GM21360 (cell line): ENCODE results near the gene IGLON5.

Source experiments
- ATAC-seq: cut with Tn5 transposase; IDR thresholded peaks from one replicate; pipeline ENCODE4 v1.9.1; 2021; ENCODE audit warnings: mild to moderate bottlenecking, moderate library complexity; ENCODE audit not compliant: unreplicated experiment

The IGLON5 gene

DNA sequence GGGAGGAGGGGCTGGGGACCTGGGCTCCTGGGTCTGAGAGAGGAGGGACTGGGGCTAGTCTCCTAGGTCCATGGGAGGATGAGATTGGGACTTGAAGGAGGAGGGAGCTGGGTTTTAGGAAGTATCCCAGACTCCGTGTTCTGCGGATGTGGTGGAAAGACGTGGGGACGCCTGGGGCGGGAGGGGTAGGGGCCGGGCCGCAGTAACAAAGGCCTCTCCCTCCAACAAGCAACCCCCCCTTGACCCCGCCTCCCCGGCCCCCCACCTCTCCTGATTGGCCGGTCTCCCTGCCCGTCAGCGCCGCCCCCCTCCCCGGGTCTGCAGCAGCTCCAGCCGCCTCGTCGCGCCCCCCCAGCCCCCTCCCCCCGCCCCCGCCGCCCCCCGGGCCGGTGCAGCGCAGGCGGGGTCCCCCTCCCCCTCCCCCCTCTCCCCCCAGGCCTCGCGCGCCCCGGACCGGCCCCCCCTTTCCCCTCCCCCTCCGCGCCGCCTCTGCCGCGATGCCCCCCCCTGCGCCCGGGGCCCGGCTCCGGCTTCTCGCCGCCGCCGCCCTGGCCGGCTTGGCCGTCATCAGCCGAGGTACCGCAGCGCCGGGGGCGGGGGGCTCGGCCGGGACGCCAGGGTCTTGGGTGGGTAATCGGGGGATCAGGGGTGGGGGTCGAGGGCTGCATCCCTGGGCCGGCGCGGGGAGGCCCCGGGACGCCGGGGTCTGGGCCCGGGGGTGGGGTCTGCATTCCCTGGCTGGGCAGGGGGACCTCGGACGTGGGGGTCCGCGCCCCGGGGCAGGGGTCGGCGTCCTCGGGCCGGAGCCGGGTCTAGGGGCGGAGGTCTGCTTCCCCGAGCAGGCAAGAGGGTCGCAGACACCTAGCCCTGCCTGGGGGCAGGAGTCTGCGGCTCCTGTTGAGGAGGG, at the start of gene IGLON5:
IGLON5 (plus strand) TSS at position 294 of the 907 bp plus-strand sequence; CDS start at position 498, 204 bp downstream.
- no peak for ATAC-seq

DNA sequence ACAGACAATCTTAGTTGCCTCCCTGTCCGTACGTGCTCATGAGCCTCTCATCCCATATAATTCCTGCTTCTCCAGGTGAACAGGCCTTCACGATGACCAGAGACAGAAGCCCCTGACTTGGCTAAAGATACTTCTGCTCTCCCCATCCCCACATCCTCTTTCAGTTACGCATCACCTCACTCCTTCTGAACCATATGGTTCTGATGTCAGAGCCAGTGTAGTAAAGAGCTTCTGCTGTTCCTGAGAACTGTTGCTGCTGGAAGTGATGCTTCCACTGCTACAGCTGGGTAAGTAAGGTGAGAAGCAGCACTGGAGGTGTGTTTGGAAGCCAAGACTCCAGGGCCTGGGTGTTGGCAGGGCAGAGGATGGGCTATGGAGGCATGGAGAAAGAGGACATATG, 47.6 kb upstream of the IGLON5 start:
- no peak for ATAC-seq

GRCh38 chr19:51271067-51271466, 40.4 kb upstream of the IGLON5 start:
- no peak for ATAC-seq

GRCh38 chr19:51272183-51272810, 39.1 kb upstream of the IGLON5 start:
- ATAC-seq: no peak

DNA sequence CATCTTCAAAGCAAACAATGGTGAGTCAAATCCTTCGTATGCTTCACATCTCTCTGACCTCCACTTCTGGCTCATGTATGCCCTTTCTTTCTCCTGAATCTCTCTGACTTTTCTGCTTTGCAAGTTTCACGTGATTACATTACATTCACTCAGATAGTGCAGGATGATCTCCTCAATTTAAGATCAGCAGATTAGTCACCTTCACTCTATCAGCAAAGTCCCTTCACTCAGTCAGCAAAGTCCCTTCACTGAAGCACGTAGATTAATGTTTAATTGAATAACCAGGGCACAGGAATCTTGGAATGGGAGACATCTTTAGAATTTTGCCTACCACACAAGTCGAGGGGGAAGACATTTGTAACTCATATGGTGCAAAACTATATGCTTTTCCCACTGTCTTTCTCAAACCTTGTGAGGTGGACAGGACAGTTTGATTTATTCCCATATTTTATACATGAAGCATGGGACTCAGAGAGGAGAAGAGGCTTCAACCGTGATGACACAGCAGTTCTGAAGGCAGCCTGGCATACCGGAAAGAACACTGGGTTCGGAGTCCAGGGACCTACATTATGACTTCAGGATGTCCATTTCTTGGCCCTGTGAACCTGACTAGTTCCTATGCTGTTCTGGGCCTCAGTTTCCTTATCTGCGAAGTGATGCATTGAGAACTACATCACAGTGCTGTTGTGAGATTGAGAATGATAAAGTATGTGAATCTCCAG, 37.2 kb upstream of the IGLON5 start:
- no peak for ATAC-seq

GRCh38 chr19:51277112-51277511, 34.3 kb upstream of the IGLON5 start:
- no peak for ATAC-seq

DNA sequence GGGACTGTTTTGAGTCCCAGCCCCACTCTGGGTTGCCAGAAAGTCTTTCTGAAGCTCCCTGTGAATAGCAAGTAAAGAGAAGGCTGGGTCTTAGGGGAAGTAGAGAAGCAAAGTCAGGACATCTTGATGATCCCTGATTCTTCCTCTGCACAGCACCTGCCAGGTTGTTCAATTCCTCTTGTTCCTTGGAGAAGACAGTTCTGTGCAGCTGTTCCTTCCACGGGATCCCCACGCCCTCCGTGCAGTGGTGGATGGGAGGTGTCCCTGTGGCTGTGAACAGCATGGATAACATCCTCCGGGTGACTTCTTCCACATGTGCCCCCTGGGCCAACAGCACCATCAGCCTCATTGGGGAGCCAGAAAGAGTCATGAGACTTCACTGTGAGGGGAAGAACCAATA, 29.1 kb upstream of the IGLON5 start:
- ATAC-seq: no peak

GRCh38 chr19:51285682-51286081, 25.8 kb upstream of the IGLON5 start:
- no peak for ATAC-seq

- no peak for ATAC-seq
These were observed 21.8 kb upstream of the IGLON5 start for GRCh38 chr19:51289635-51290034.

- ATAC-seq: no peak
These were observed 18.5 kb upstream of the IGLON5 start for GRCh38 chr19:51292971-51293370.

DNA sequence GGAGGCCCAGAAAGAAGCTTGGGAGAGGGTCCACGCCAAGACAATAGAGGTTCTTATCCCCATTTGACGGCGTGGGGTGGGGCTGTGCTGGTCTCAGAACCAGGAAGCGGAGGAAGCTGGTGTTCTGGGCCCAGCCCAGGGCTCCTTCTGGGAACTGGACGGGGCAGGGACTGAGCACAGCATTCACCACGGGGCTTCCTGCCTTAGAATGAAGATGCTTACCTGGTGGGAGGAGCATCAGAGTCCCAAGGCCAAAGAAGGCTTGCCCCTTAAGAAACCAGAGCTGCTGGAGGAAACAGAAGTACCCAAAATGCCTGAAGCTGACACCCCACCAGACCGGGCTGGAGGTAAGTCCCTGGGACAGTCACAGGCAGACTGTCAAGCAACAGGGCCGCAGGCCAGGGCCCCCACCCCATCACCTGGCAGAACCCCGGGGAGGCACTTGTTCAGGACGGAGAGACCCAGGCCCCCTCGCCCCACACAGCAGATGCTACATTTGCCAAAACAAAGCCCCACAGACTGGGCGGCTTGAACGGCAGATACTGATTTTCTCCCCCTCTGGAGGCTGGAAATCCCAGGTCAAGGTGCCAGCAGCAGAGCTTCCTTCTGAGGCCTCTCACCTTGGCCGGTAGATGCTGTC, 17.8 kb upstream of the IGLON5 start:
- ATAC-seq: no peak

DNA sequence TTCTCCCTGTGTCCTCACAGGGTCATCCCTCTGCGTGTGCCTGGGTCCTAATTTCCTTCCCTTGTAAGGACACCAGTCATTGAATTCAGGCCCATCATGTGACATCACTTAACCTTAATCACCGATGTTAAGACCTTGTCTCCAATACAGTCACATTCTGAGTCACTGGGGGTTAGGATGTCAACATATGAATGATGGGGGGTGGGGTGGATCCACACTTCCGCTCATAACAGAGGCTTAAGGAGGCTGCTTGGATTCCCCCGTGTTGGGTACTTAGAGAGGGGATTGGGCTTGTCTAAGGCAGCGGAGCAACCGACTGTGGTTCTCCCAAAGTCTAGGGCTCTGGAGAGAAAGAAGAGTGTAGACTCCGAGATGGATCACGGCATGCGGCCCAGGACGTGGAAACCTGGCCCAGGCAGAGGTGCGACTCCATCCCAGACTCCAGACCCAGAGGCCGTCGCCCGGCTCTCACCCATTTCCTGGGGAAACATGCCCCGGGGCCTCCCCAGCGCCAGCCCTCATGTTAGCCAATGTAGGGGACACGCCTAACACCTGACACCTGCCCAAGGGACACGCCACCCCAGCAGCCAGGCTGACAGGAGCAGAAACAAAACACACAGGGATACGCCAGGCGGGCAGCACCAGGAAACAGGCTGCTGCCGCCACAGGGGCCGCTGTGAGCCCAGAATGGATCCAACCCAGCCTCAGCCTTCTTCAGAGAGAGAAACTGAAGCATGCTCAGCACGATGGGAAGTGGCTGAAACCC, 17.1 kb upstream of the IGLON5 start:
- no peak for ATAC-seq

DNA sequence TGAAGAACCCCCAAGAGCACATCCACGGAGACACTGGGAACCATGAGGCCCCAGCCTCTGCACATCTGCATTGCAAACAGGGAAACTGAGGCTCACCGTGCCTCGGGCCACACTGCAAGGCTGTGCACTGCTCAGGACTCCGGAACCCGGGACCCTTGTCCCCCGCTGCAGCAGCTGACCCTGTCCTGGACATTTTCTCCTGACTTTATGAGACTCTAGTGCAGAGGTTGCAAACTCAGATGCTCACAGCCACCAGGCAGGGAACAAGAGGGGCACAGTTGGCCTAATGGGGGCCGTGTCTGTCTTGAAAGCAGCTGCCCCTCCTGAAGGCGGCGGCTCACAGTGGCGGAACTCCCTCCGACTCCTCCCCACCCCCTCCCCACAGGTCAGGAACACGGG, 16.5 kb upstream of the IGLON5 start:
- no peak for ATAC-seq

- no peak for ATAC-seq
These were observed 15.9 kb upstream of the IGLON5 start for GRCh38 chr19:51295382-51296126.

DNA sequence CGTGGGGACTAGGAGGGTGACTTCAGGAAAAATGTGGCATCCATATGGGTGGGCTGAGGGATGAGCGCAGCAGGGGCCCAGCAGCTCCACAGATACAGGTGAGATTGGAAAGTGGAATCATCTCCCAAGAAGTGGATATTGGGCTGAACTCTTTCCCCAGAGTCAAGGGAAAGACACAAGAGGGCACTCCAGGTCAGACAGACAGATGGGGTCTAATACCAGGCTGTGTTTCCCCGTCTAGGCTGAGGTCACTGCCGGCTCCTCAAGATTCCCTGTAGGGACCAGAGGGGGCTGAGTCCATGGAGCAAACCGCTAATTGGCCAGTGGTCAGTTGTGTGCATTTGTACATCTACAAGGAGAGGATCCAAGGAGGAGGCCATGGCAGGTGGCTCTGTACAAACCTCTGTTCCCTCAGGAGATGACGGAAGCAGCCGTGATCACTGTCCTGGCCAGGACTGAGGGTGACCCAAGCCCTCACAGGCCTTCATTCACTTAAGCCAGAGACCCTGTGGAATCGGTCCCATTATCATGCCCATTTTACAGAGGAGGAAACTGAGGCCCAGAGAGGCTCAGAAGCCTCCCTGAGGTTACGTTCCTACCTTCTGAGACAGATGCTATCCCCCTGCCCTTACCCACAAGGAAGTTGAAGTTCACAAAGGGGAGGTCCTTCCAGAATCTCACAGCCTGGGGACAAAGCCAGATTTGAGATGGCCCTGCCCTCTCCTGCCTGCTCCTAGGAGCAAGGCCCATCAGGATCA, 14.9 kb upstream of the IGLON5 start:
- ATAC-seq: no peak

GRCh38 chr19:51297406-51297805, 14.0 kb upstream of the IGLON5 start:
- ATAC-seq: no peak

- ATAC-seq: no peak
These were observed 10.2 kb upstream of the IGLON5 start for GRCh38 chr19:51301266-51301665.

GRCh38 chr19:51305479-51305878, 6.0 kb upstream of the IGLON5 start:
- ATAC-seq: no peak

- no peak for ATAC-seq
These were observed 5.2 kb downstream of the IGLON5 start for GRCh38 chr19:51316688-51317087.
